RWPE1 (cell line): ENCODE measurements around the gene SLC1A1.

ENCODE experiments used
- CTCF ChIA-PET: fragments of 350-600 bp; sonication (Branson Sonifier 250); formaldehyde crosslinking; extraction: SDS; loops from one replicate; lab custom pipeline; 2021; lab: Yijun Ruan, JAX
- POLR2A ChIA-PET: fragments of 400-600 bp; formaldehyde crosslinking; extraction: SDS; loops from one replicate; lab custom pipeline; 2020; ENCODE audit warnings: antibody characterized with exemption; ENCODE audit not compliant: low non-redundant PET; lab: Yijun Ruan, JAX
- DNase-seq: peaks from one replicate; pipeline ENCODE4 v3.0.0; 2012; ENCODE audit warnings: low spot score
- H3K27ac ChIP-seq: fragments of 450-650 bp; 2 replicates; pipeline ENCODE4 v1.5.1; 2017
- CTCF ChIP-seq: fragments of 450-650 bp; conservative IDR thresholded peaks from 2 replicates; pipeline ENCODE4 v1.5.1; 2017; ENCODE audit warnings: low read depth, mild to moderate bottlenecking

The SLC1A1 gene

GRCh38 chr9:4572184-4572826, 82.0 kb downstream of the SLC1A1 start:
- TF ChIP-seq CTCF: no peak
- H3K27ac ChIP-seq: no peak overlapping the region
- ChIA-PET POLR2A (no interaction called here), CTCF (no interaction called here)
- no peak for DNase-seq

GRCh38 chr9:4573176-4573575, 82.9 kb downstream of the SLC1A1 start:
- H3K27ac ChIP-seq: no peak overlapping the region
- POLR2A ChIA-PET: no interaction called here
- no peak for DNase-seq
- TF ChIP-seq CTCF: no peak
- CTCF ChIA-PET: interaction anchor here (0.6 kb wide), 1 partner anchor 148 kb away, joined by 3 read pairs; no protein-coding TSS in a partner anchor

- no peak overlapping the region for H3K27ac ChIP-seq
- ChIA-PET POLR2A (no interaction called here), CTCF (interaction anchor here (0.6 kb wide), 1 partner anchor 148 kb away, joined by 3 read pairs; no protein-coding TSS in a partner anchor)
- DNase-seq: no peak
- TF ChIP-seq CTCF: no peak
These were observed 83.5 kb downstream of the SLC1A1 start for GRCh38 chr9:4573634-4574389.

DNA sequence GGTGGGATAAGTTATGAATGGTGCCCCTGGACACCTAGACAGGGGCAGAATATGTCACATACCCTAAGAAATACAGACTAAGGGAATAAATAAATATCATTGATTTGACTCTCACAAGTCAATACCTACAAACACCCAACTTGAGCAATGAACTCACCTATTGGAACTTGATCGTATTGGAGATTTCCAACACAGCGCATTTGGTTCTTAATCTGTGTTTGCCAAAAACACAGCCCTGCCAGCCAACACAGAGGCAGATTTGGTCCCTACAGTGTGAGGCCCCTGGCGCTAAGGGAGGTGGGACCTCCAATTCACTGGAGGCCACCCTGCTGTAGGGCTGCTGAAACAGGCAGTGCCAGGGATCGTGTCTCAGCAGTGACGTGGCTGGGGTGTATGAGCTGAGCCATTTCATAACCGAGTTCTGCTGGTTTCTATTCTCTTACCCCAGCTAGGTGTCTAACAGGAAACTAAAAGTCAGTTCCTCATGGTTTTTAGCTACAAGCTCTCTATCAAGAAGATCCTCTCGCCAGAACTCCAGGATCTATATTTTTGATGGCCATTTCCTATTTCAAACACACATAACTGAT, 84.5 kb downstream of the SLC1A1 start:
- no peak for DNase-seq
- TF ChIP-seq CTCF: no peak
- no peak overlapping the region for H3K27ac ChIP-seq
- ChIA-PET CTCF (no interaction called here), POLR2A (no interaction called here)

- H3K27ac ChIP-seq: no peak overlapping the region
- no peak for TF ChIP-seq CTCF
- ChIA-PET CTCF (no interaction called here), POLR2A (no interaction called here)
- DNase-seq: no peak
These were observed 85.7 kb downstream of the SLC1A1 start for GRCh38 chr9:4575997-4576396.

- CTCF ChIA-PET: no interaction called here
- POLR2A ChIA-PET: no interaction called here
- DNase-seq: no peak
- no peak overlapping the region for H3K27ac ChIP-seq
- no peak for TF ChIP-seq CTCF
These were observed 86.2 kb downstream of the SLC1A1 start for GRCh38 chr9:4576448-4576847.
